ENCODE data around the gene LUC7L3. TPM values are rescaled to one million over a fixed set of nuclear protein-coding genes. Genes with fewer than 3 reads are reported as not detected.
A peak's percentile ranks its signal among the peaks of the same experiment; 100 is the strongest.

LUC7L3 gene
- total RNA-seq, 1 experiment from 2014 or later: 184 TPM

DNA sequence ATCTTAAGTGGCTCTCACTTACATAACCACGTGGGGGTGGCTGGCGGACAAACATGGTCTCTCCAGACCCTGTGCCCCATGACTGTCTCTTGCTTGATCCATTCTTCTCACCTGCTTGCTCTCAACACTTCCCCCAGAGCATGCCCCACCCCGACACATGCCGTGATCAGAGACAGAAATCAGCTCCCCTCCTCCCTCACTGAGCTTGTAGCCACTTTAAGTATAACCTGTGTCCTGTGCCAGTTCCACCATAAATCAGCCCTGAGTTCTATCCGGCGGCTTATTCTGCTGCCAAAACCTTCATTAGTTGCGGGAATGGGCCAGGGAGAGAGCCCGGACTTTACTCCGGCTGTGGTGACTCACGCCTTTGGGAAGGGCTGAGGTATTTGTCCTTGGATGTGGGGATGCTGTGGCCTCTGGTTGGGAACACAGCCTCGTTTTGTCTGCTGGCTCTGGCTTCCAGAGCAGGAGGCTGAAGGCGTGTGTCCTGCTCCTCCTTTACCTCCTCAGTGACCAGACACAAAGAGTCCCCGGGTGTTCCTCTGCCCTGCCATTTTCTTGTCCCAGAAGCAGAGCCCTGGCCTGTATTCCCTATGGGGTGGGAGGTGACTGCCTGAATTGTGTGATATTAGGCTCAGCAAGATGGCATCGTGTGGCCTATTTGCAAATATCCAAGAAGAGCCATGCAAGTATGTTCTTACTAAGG lies 32.8 kb upstream of the LUC7L3 start (continued):
- TF ChIP-seq, protein P1, sequence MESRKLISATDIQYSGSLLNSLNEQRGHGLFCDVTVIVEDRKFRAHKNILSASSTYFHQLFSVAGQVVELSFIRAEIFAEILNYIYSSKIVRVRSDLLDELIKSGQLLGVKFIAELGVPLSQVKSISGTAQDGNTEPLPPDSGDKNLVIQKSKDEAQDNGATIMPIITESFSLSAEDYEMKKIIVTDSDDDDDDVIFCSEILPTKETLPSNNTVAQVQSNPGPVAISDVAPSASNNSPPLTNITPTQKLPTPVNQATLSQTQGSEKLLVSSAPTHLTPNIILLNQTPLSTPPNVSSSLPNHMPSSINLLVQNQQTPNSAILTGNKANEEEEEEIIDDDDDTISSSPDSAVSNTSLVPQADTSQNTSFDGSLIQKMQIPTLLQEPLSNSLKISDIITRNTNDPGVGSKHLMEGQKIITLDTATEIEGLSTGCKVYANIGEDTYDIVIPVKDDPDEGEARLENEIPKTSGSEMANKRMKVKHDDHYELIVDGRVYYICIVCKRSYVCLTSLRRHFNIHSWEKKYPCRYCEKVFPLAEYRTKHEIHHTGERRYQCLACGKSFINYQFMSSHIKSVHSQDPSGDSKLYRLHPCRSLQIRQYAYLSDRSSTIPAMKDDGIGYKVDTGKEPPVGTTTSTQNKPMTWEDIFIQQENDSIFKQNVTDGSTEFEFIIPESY (IDR thresholded peaks at IDR 0.05; ENCODE audit: extremely low read depth, insufficient replicate concordance, low read length): no peak
- no peak for TF ChIP-seq EZH2phosphoT487 (IDR thresholded peaks at IDR 0.05; ENCODE audit: borderline replicate concordance)
- 0 out of 2 replicates have a peak, but pooled peaks have one; percentile 91 for TF ChIP-seq EGR1 (IDR thresholded peaks at IDR 0.05; ENCODE audit: low read depth)

DNA sequence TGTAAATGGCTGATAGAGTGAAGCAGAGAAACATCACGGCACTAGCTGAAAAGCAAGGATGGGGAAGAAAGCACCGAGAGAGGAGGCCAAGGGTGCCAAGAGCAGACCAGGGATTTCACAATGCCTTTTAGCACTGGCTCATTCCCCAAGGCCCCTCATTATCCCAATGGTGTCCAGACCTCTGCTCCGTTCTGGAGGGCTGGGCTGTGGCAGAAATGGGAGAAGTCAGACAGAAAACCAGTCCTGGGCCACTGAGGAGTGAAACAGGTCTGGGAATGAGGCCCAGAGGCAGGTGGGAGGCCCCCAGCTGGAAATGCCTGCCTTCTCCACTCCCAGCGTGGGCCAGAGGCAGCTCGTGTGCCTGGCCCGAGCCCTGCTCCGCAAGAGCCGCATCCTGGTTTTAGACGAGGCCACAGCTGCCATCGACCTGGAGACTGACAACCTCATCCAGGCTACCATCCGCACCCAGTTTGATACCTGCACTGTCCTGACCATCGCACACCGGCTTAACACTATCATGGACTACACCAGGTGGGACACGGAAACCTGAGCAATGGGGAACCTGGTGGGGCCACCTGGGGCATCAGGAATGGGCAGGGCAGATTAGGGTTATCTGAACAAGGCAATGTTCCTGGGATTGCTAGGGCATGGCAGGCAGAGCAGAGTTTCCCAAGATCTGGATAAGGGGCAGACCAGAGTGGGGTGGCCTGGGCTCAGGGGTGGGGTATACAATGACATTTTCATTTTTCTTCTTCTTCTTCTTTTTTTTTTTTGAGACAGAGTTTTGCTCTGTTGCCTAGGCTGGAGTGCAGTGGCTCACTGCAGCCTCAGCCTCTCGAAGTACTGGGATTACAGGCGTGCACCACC lies 32.0 kb upstream of the LUC7L3 start:
- no TSS peak for BruUV-seq (replicated peaks)
- H3K9ac ChIP-seq (ENCODE audit: low read length): peak overlapping the region; percentile 71
- no peaks in the 10 kb centered on the region for H4K20me1 ChIP-seq (ENCODE audit: insufficient read depth)
- H3K4me2 ChIP-seq (ENCODE audit: low read length): peak overlapping the region; percentile 79
- peak overlapping the region; percentile 97 for H3K27ac ChIP-seq (ENCODE audit: low read depth, low read length)
- peaks cover 85 to 100% of the 10 kb centered on the region in 2 experiments for H3K4me1 ChIP-seq (ENCODE audit: control insufficient read depth in 1 of 2, insufficient read depth in 2 of 2, low read length in 2 of 2)
- ATAC-seq (peak; percentile 33), DNase-seq (ENCODE audit: low read depth, low spot score) (no peak)
- H3K9me2 ChIP-seq (ENCODE audit: insufficient read depth): no peaks in the 10 kb centered on the region
- no peaks in the 10 kb centered on the region for H3K9me3 ChIP-seq (ENCODE audit: control insufficient read depth in 1 of 2, insufficient read depth in 1 of 2, low read depth in 1 of 2, low read length in 2 of 2)
- H3K36me3 ChIP-seq (ENCODE audit: control insufficient read depth in 1 of 2, insufficient read depth in 2 of 2, low read length in 2 of 2): peaks cover 0 to 15% of the 10 kb centered on the region in 2 experiments; a peak in 2 of 4 replicates
- RAD21 ChIA-PET (ENCODE audit: low non-redundant PET in 1 of 2, low total read pairs in 2 of 2, uncharacterized antibody in 2 of 2, unreplicated experiment in 2 of 2): interaction anchor here in 1 of 2 experiments (0.5 to 1.0 kb wide), 3 partner anchors 18 to 57 kb away, joined by 3 read pairs; no protein-coding TSS in a partner anchor
- peak overlapping the region in 1 of 2 experiments; percentile 46; a peak in 3 of 4 replicates for H3K4me3 ChIP-seq (replicated peaks in 1 of 2; ENCODE audit: low read depth in 1 of 2, low read length in 2 of 2)
- intact Hi-C loops (cut with micrococcal nuclease): loop anchor here (2.0 kb wide), 1 partner anchor 49 kb away; no protein-coding TSS in a partner anchor
- CTCF ChIA-PET: interaction anchor here (0.9 to 1.8 kb wide), 7 partner anchors 18 to 154 kb away, joined by 3 to 9 read pairs (median 4); partner anchors contain the start of gene EPN3
- no peaks in the 10 kb centered on the region for H3K79me2 ChIP-seq (ENCODE audit: insufficient read depth, low read length)
- POLR2A ChIA-PET: interaction anchor here (0.7 to 4.9 kb wide), 5 partner anchors 21 to 208 kb away, joined by 3 to 36 read pairs (median 4); no protein-coding TSS in a partner anchor
- no peak overlapping the region for H2AFZ ChIP-seq (ENCODE audit: low read depth, low read length, poor library complexity, severe bottlenecking)
- H3K27me3 ChIP-seq (ENCODE audit: insufficient read depth, low read length): no peaks in the 10 kb centered on the region
- TF ChIP-seq ZNF274 (IDR thresholded peaks at IDR 0.05; ENCODE audit: low read depth, low read length): no peak
- TF ChIP-seq ZFX (IDR thresholded peaks at IDR 0.05): peak; percentile 76
- TF ChIP-seq TCF7L2 (IDR thresholded peaks at IDR 0.05; ENCODE audit: borderline replicate concordance, extremely low read depth, insufficient read depth, insufficient read length): peak; percentile 8
- no peak for TF ChIP-seq FOSL1 (IDR thresholded peaks at IDR 0.05; ENCODE audit: low read depth)
- peak; percentile 45; the same call in 1 of the 2 replicates for TF ChIP-seq SP1 (IDR thresholded peaks at IDR 0.05; ENCODE audit: low read depth)
- TF ChIP-seq SIN3A (IDR thresholded peaks at IDR 0.05; ENCODE audit: low read depth): no peak
